ENCODE data around the gene SUPT3H. TPM values are rescaled to one million over a fixed set of nuclear protein-coding genes. Genes with fewer than 3 reads are reported as not detected.

SUPT3H gene
- polyA plus RNA-seq, 3 donors = 2.4 to 3.5 (median 2.5) TPM

DNA sequence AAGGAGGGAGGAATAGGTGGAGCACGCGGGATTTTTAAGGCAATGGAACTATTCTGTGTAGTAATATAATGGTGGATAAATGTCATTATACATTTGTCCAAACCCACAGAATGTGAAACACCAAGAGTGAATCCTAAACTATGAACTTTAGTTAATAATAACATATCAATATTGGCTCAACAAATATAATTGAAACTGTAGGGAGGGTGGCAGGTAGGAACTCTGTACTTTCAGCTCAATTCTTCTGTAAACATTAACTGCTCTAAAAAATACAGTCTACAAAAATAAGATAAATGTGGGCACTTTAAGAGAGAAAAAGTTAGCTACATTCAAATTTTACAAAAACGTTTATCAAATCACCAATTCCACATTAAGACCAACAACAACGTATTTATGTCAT lies 186.3 kb downstream of the SUPT3H start:
- 100% methylated on average over 1 of the region's 4 CpGs for WGBS (ENCODE audit: insufficient coverage)
- Histone ChIP-seq H3K4me2 (replicated peaks; ENCODE audit: extremely low read depth, low read length, poor library complexity, severe bottlenecking) (no peak overlapping the region), H3K9me3 (replicated peaks in 1 of 2; ENCODE audit: control insufficient read depth in 1 of 2, insufficient read depth in 1 of 2, low read length in 2 of 2) (no peaks in the 10 kb centered on the region), H4K20me1 (ENCODE audit: insufficient read depth, low read length) (no peaks in the 10 kb centered on the region), H2AFZ (ENCODE audit: insufficient read depth, low read depth, low read length, poor library complexity, severe bottlenecking) (no peak overlapping the region), H3K4me3 (replicated peaks in 1 of 3; ENCODE audit: low read depth in 2 of 3, low read length in 3 of 3) (no peak overlapping the region), H3K36me3 (replicated peaks in 1 of 2; ENCODE audit: control insufficient read depth in 1 of 2, insufficient read depth in 2 of 2, low read length in 2 of 2) (no peaks in the 10 kb centered on the region), H3K79me2 (ENCODE audit: insufficient read depth, low read length) (no peaks in the 10 kb centered on the region), H3K9ac (ENCODE audit: insufficient read depth, low read length, poor library complexity, severe bottlenecking) (no peak overlapping the region), H3K27me3 (ENCODE audit: control insufficient read depth in 2 of 2, insufficient read depth in 2 of 2, low read length in 2 of 2) (no peaks in the 10 kb centered on the region), H3K4me1 (ENCODE audit: control insufficient read depth in 1 of 2, insufficient read depth in 2 of 2, low read length in 2 of 2) (no peaks in the 10 kb centered on the region), H3K27ac (ENCODE audit: low read depth in 1 of 2, low read length in 2 of 2) (no peak overlapping the region)
- Mint-ChIP-seq H3K27me3 (ENCODE audit: low read depth in 3 of 3) (no peaks in the 10 kb centered on the region), H3K4me1 (peaks cover 7% of the 10 kb centered on the region), H3K36me3 (no peaks in the 10 kb centered on the region), H3K27ac (no peak overlapping the region), H3K4me3 (no peak overlapping the region), H3K9me3 (no peaks in the 10 kb centered on the region)
- DNase-seq = no peak
- intact Hi-C loops (cut with micrococcal nuclease) = no loop called here
- TF ChIP-seq CTCF (IDR thresholded peaks at IDR 0.05) = no peak

- no peak overlapping the region for H3K4me3 Mint-ChIP-seq
- peak in 1 of 3 donors; percentile 4 for DNase-seq
- no peak overlapping the region for H3K27ac Mint-ChIP-seq
- Histone ChIP-seq H3K9ac (ENCODE audit: insufficient read depth, low read length, poor library complexity, severe bottlenecking) (no peak overlapping the region), H4K20me1 (ENCODE audit: insufficient read depth, low read length) (no peaks in the 10 kb centered on the region), H3K4me3 (replicated peaks in 1 of 3; ENCODE audit: low read depth in 2 of 3, low read length in 3 of 3) (no peak overlapping the region), H3K27ac (ENCODE audit: low read depth in 1 of 2, low read length in 2 of 2) (no peak overlapping the region), H2AFZ (ENCODE audit: insufficient read depth, low read depth, low read length, poor library complexity, severe bottlenecking) (no peak overlapping the region), H3K4me1 (ENCODE audit: control insufficient read depth in 1 of 2, insufficient read depth in 2 of 2, low read length in 2 of 2) (no peaks in the 10 kb centered on the region), H3K79me2 (ENCODE audit: insufficient read depth, low read length) (no peaks in the 10 kb centered on the region), H3K4me2 (replicated peaks; ENCODE audit: extremely low read depth, low read length, poor library complexity, severe bottlenecking) (no peak overlapping the region), H3K27me3 (ENCODE audit: control insufficient read depth in 2 of 2, insufficient read depth in 2 of 2, low read length in 2 of 2) (no peaks in the 10 kb centered on the region), H3K9me3 (replicated peaks in 1 of 2; ENCODE audit: control insufficient read depth in 1 of 2, insufficient read depth in 1 of 2, low read length in 2 of 2) (no peaks in the 10 kb centered on the region), H3K36me3 (replicated peaks in 1 of 2; ENCODE audit: control insufficient read depth in 1 of 2, insufficient read depth in 2 of 2, low read length in 2 of 2) (no peaks in the 10 kb centered on the region)
- intact Hi-C loops (cut with micrococcal nuclease) = no loop called here
- no peaks in the 10 kb centered on the region for H3K9me3 Mint-ChIP-seq
- WGBS (ENCODE audit: insufficient coverage) = no CpG with 5 or more reads among the region's 2 CpGs
- peaks cover 16% of the 10 kb centered on the region for H3K4me1 Mint-ChIP-seq
- no peak for TF ChIP-seq CTCF (IDR thresholded peaks at IDR 0.05)
- H3K27me3 Mint-ChIP-seq (ENCODE audit: low read depth in 3 of 3) = no peaks in the 10 kb centered on the region
- no peaks in the 10 kb centered on the region for H3K36me3 Mint-ChIP-seq
Observed at GRCh38 chr6:45187836-45188235, 189.9 kb downstream of the SUPT3H start.
